ENCODE measurements around the gene LRFN5. TPM values are rescaled to one million over a fixed set of nuclear protein-coding genes. Genes with fewer than 3 reads are reported as not detected.

Gene LRFN5
- total RNA-seq, 1 experiment from 2014 or later: not detected

DNA sequence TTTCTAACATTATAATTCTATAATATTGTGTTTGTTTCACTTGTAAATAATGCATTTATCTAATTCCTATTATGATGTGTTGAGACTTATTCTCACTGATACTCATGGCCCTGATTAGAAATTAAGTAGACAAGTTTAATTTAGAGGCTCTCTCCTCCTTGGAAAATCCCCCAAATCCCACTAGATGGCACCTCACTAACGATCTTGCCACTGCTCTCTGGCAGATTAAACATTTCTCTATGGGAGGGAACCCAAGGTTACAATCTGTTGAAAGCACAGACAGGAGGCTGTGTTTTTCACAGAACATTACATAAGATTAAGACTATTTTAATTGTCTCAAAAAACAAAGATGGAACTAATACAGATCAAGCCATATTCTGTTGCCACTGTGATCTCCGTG is 318.7 kb downstream of the LRFN5 start:
- Histone ChIP-seq H3K4me3 (replicated peaks in 1 of 2; ENCODE audit: low read depth in 1 of 2, low read length in 2 of 2) (no peak overlapping the region), H3K36me3 (ENCODE audit: control insufficient read depth in 1 of 2, insufficient read depth in 2 of 2, low read length in 2 of 2) (no peaks in the 10 kb centered on the region), H3K4me1 (ENCODE audit: control insufficient read depth in 1 of 2, insufficient read depth in 2 of 2, low read length in 2 of 2) (no peaks in the 10 kb centered on the region), H3K9ac (ENCODE audit: low read length) (no peak overlapping the region), H3K79me2 (ENCODE audit: insufficient read depth, low read length) (no peaks in the 10 kb centered on the region), H2AFZ (ENCODE audit: low read depth, low read length, poor library complexity, severe bottlenecking) (peak overlapping the region; percentile 24), H3K4me2 (ENCODE audit: low read length) (no peak overlapping the region), H3K9me2 (ENCODE audit: insufficient read depth) (no peaks in the 10 kb centered on the region), H3K9me3 (ENCODE audit: control insufficient read depth in 1 of 2, insufficient read depth in 1 of 2, low read depth in 1 of 2, low read length in 2 of 2) (no peaks in the 10 kb centered on the region), H3K27me3 (ENCODE audit: insufficient read depth, low read length) (no peaks in the 10 kb centered on the region), H4K20me1 (ENCODE audit: insufficient read depth) (no peaks in the 10 kb centered on the region), H3K27ac (ENCODE audit: low read depth, low read length) (no peak overlapping the region)
- peak; percentile 47 for TF ChIP-seq RAD21 (IDR thresholded peaks at IDR 0.05; ENCODE audit: low read depth)
- TF ChIP-seq CBX3 (IDR thresholded peaks at IDR 0.05; ENCODE audit: low read depth): no peak
- TF ChIP-seq MAX (IDR thresholded peaks at IDR 0.05): no peak
- TF ChIP-seq EGR1 (IDR thresholded peaks at IDR 0.05; ENCODE audit: low read depth): no peak
- peak; percentile 10 to 32 (median 30); a peak in 2 of 6 replicates for TF ChIP-seq CTCF (IDR thresholded peaks at IDR 0.05 in 2 of 3, conservative IDR thresholded peaks at IDR 0.05 in 1 of 3; ENCODE audit: borderline replicate concordance in 1 of 3, insufficient read depth in 1 of 3, low read depth in 2 of 3, low read length in 2 of 3)
- no peak for TF ChIP-seq CEBPB (IDR thresholded peaks at IDR 0.05; ENCODE audit: low read depth)
- TF ChIP-seq JUND (IDR thresholded peaks at IDR 0.05): no peak
- TF ChIP-seq REST (IDR thresholded peaks at IDR 0.05; ENCODE audit: low read depth): no peak
- RAD21 ChIA-PET (ENCODE audit: low non-redundant PET in 1 of 2, low total read pairs in 2 of 2, uncharacterized antibody in 2 of 2, unreplicated experiment in 2 of 2): no interaction called here
- peak; percentile 49; the same call in 1 of the 2 replicates for ATAC-seq
- peak; percentile 10 for DNase-seq (ENCODE audit: low read depth, low spot score)
- intact Hi-C loops (cut with micrococcal nuclease): no loop called here
- CTCF ChIA-PET: no interaction called here
- no TSS peak for BruUV-seq (replicated peaks)
- POLR2A ChIA-PET: no interaction called here

Data from HCT116 (cell line).